ENCODE data around the gene ZEB1. TPM values are rescaled to one million over a fixed set of nuclear protein-coding genes. Genes with fewer than 3 reads are reported as not detected.
"Not testable (repeated sequence)": the region's sequence is repeated elsewhere in the genome, so short reads cannot be mapped to it uniquely, and the experiment has no call there.

Gene ZEB1
- total and polyA plus RNA-seq, 2 donors: 17.8 to 71.5 TPM

DNA sequence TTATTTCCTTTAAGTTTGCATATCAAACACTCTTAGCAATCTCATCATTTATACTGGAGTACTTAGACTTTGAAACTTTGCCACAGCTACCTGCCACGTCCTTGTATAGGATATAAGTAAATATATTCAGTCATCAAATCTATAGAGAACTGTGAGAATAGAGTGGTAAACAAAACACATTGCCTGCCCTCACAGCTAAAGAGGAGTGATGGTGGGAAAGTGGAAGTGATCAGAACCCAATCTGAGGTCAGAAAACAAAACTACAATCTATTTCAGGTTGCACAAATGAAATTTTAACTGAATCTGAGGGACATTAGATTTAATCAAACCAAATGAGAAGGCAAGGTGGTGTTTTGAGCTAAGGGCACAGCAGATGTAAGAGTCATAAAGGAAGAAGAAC lies 74.8 kb downstream of the ZEB1 start:
- Histone ChIP-seq H3K4me1 (ENCODE audit: control insufficient read depth in 2 of 2, insufficient read depth in 2 of 2, low read length in 2 of 2) (no peaks in the 10 kb centered on the region), H3K27ac (ENCODE audit: low read depth in 1 of 2, low read length in 1 of 2) (no peak overlapping the region), H3K36me3 (ENCODE audit: control insufficient read depth in 2 of 2, insufficient read depth in 2 of 2, low read length in 1 of 2) (peaks cover 4 to 22% of the 10 kb centered on the region in 2 donors), H3K4me3 (ENCODE audit: low read length in 2 of 2) (no peak overlapping the region), H3K9me3 (ENCODE audit: control insufficient read depth in 2 of 2, insufficient read depth in 1 of 2, low read length in 1 of 2) (no peaks in the 10 kb centered on the region), H3K27me3 (ENCODE audit: control insufficient read depth in 2 of 2, insufficient read depth in 1 of 2, low read length in 1 of 2) (no peaks in the 10 kb centered on the region)
- no peak for DNase-seq (ENCODE audit: low read depth in 6 of 9, low spot score in 9 of 9)
- WGBS: 99% methylated on average over 1 of the region's 1 CpG

DNA sequence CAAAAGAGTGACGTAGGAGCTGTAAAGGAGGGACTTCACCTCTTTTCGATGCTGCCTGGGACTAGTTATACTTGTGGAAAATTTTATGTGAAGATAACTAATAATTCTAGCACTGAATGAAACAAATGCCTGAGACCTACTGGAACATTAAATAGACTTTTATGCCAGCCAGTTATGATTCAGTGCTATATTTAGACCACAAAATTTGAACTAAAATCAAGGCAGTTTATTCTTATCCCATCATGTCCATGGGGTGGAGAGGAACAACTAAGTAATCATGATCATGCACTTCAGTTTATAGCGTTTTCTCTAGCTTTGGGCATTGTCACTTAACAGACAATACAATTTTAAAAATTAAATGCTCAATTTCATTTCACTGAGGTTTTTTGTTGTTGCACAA lies 76.7 kb downstream of the ZEB1 start:
- H3K4me1 ChIP-seq (ENCODE audit: control insufficient read depth in 2 of 2, insufficient read depth in 2 of 2, low read length in 2 of 2): no peaks in the 10 kb centered on the region
- H3K27ac ChIP-seq (ENCODE audit: low read depth in 1 of 2, low read length in 1 of 2): no peak overlapping the region
- DNase-seq (ENCODE audit: low read depth in 6 of 9, low spot score in 9 of 9): no peak
- 92% methylated on average over 3 of the region's 3 CpGs for WGBS
- H3K4me3 ChIP-seq (ENCODE audit: low read length in 2 of 2): no peak overlapping the region
- H3K36me3 ChIP-seq (ENCODE audit: control insufficient read depth in 2 of 2, insufficient read depth in 2 of 2, low read length in 1 of 2): peaks cover 4 to 10% of the 10 kb centered on the region in 2 donors
- H3K9me3 ChIP-seq (ENCODE audit: control insufficient read depth in 2 of 2, insufficient read depth in 1 of 2, low read length in 1 of 2): no peaks in the 10 kb centered on the region
- no peaks in the 10 kb centered on the region for H3K27me3 ChIP-seq (ENCODE audit: control insufficient read depth in 2 of 2, insufficient read depth in 1 of 2, low read length in 1 of 2)

GRCh38 chr10:31396376-31396775 lies 77.4 kb downstream of the ZEB1 start:
- Histone ChIP-seq H3K9me3 (ENCODE audit: control insufficient read depth in 2 of 2, insufficient read depth in 1 of 2, low read length in 1 of 2) (no peaks in the 10 kb centered on the region), H3K27me3 (ENCODE audit: control insufficient read depth in 2 of 2, insufficient read depth in 1 of 2, low read length in 1 of 2) (no peaks in the 10 kb centered on the region), H3K4me1 (ENCODE audit: control insufficient read depth in 2 of 2, insufficient read depth in 2 of 2, low read length in 2 of 2) (peaks cover 0 to 2% of the 10 kb centered on the region in 2 donors), H3K4me3 (ENCODE audit: low read length in 2 of 2) (no peak overlapping the region), H3K27ac (ENCODE audit: low read depth in 1 of 2, low read length in 1 of 2) (no peak overlapping the region), H3K36me3 (ENCODE audit: control insufficient read depth in 2 of 2, insufficient read depth in 2 of 2, low read length in 1 of 2) (peaks cover 0 to 5% of the 10 kb centered on the region in 2 donors)
- DNase-seq (ENCODE audit: low read depth in 6 of 9, low spot score in 9 of 9): no peak

- no peak for DNase-seq (ENCODE audit: low read depth in 6 of 9, low spot score in 9 of 9)
- H3K27ac ChIP-seq (ENCODE audit: low read depth in 1 of 2, low read length in 1 of 2): no peak overlapping the region
- H3K4me1 ChIP-seq (ENCODE audit: control insufficient read depth in 2 of 2, insufficient read depth in 2 of 2, low read length in 2 of 2): peaks cover 0 to 3% of the 10 kb centered on the region in 2 donors
- no peak overlapping the region for H3K4me3 ChIP-seq (ENCODE audit: low read length in 2 of 2)
- H3K27me3 ChIP-seq (ENCODE audit: control insufficient read depth in 2 of 2, insufficient read depth in 1 of 2, low read length in 1 of 2): no peaks in the 10 kb centered on the region
- WGBS: 96% methylated on average over 1 of the region's 1 CpG
- no peaks in the 10 kb centered on the region for H3K9me3 ChIP-seq (ENCODE audit: control insufficient read depth in 2 of 2, insufficient read depth in 1 of 2, low read length in 1 of 2)
- H3K36me3 ChIP-seq (ENCODE audit: control insufficient read depth in 2 of 2, insufficient read depth in 2 of 2, low read length in 1 of 2): peaks cover 0 to 5% of the 10 kb centered on the region in 2 donors
Measured at GRCh38 chr10:31397852-31398251, 78.8 kb downstream of the ZEB1 start.

DNA sequence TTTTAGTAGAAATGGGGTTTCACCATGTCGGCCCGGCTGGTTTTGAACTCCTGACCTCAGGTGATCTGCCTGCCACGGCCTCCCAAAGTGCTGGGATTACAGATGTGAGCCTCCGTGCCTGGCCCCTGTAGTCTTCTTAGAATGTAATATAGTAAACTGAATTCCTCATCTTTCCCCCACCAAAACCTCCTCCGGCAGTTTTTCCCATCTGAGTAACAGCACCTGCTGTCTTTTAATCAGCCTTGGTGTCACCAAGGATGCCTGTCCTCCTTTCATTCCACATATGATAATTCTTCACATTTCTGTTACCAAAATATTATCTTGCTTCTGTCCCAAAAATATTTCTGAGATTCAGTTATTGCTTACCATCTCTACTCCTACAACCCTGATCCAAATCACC lies 80.2 kb downstream of the ZEB1 start:
- WGBS: 97% methylated on average over 5 of the region's 5 CpGs
- Histone ChIP-seq H3K4me3 (ENCODE audit: low read length in 2 of 2) (no peak overlapping the region), H3K9me3 (ENCODE audit: control insufficient read depth in 2 of 2, insufficient read depth in 1 of 2, low read length in 1 of 2) (no peaks in the 10 kb centered on the region), H3K36me3 (ENCODE audit: control insufficient read depth in 2 of 2, insufficient read depth in 2 of 2, low read length in 1 of 2) (peaks cover 0 to 5% of the 10 kb centered on the region in 2 donors), H3K27me3 (ENCODE audit: control insufficient read depth in 2 of 2, insufficient read depth in 1 of 2, low read length in 1 of 2) (no peaks in the 10 kb centered on the region), H3K27ac (ENCODE audit: low read depth in 1 of 2, low read length in 1 of 2) (no peak overlapping the region), H3K4me1 (ENCODE audit: control insufficient read depth in 2 of 2, insufficient read depth in 2 of 2, low read length in 2 of 2) (peaks cover 0 to 3% of the 10 kb centered on the region in 2 donors)
- no peak for DNase-seq (ENCODE audit: low read depth in 6 of 9, low spot score in 9 of 9)

GRCh38 chr10:31399631-31400030 lies 80.6 kb downstream of the ZEB1 start:
- no peak overlapping the region for H3K4me3 ChIP-seq (ENCODE audit: low read length in 2 of 2)
- DNase-seq (ENCODE audit: low read depth in 6 of 9, low spot score in 9 of 9): no peak
- peaks cover 0 to 3% of the 10 kb centered on the region in 2 donors for H3K36me3 ChIP-seq (ENCODE audit: control insufficient read depth in 2 of 2, insufficient read depth in 2 of 2, low read length in 1 of 2)
- H3K9me3 ChIP-seq (ENCODE audit: control insufficient read depth in 2 of 2, insufficient read depth in 1 of 2, low read length in 1 of 2): no peaks in the 10 kb centered on the region
- no peak overlapping the region for H3K27ac ChIP-seq (ENCODE audit: low read depth in 1 of 2, low read length in 1 of 2)
- H3K27me3 ChIP-seq (ENCODE audit: control insufficient read depth in 2 of 2, insufficient read depth in 1 of 2, low read length in 1 of 2): no peaks in the 10 kb centered on the region
- H3K4me1 ChIP-seq (ENCODE audit: control insufficient read depth in 2 of 2, insufficient read depth in 2 of 2, low read length in 2 of 2): peaks cover 0 to 3% of the 10 kb centered on the region in 2 donors

DNA sequence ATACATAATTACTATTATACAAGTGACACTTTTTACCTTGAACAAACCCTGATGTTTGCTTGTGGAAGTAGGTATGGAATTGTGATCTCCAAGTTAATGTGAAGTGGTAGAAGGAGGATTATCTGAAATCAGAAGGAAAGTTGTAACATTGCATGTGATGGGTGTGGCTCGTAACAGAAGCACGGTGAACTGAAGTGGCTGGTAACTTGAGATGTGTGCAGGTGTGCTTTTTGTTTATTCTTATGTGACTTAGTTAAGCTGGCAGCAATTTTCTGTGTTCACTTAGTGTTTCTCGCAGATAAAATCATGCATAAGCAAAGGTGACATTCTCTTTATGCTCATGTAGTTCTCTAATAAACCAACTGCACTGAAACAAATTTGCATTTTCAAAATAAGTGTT lies 82.3 kb downstream of the ZEB1 start:
- Histone ChIP-seq H3K9me3 (ENCODE audit: control insufficient read depth in 2 of 2, insufficient read depth in 1 of 2, low read length in 1 of 2) (no peaks in the 10 kb centered on the region), H3K27me3 (ENCODE audit: control insufficient read depth in 2 of 2, insufficient read depth in 1 of 2, low read length in 1 of 2) (no peaks in the 10 kb centered on the region), H3K4me1 (ENCODE audit: control insufficient read depth in 2 of 2, insufficient read depth in 2 of 2, low read length in 2 of 2) (peaks cover 0 to 3% of the 10 kb centered on the region in 2 donors), H3K4me3 (ENCODE audit: low read length in 2 of 2) (no peak overlapping the region), H3K36me3 (ENCODE audit: control insufficient read depth in 2 of 2, insufficient read depth in 2 of 2, low read length in 1 of 2) (no peaks in the 10 kb centered on the region), H3K27ac (ENCODE audit: low read depth in 1 of 2, low read length in 1 of 2) (peak overlapping the region in 1 of 2 donors; percentile 66)
- WGBS: 41% methylated on average over 3 of the region's 3 CpGs
- peak in 7 of 9 donors; percentile 4 to 55 (median 18) for DNase-seq (ENCODE audit: low read depth in 6 of 9, low spot score in 9 of 9)

- Histone ChIP-seq H3K36me3 (ENCODE audit: control insufficient read depth in 2 of 2, insufficient read depth in 2 of 2, low read length in 1 of 2) (no peaks in the 10 kb centered on the region), H3K4me1 (ENCODE audit: control insufficient read depth in 2 of 2, insufficient read depth in 2 of 2, low read length in 2 of 2) (peaks cover 0 to 3% of the 10 kb centered on the region in 2 donors), H3K9me3 (ENCODE audit: control insufficient read depth in 2 of 2, insufficient read depth in 1 of 2, low read length in 1 of 2) (no peaks in the 10 kb centered on the region), H3K27ac (ENCODE audit: low read depth in 1 of 2, low read length in 1 of 2) (no peak overlapping the region), H3K4me3 (ENCODE audit: low read length in 2 of 2) (no peak overlapping the region), H3K27me3 (ENCODE audit: control insufficient read depth in 2 of 2, insufficient read depth in 1 of 2, low read length in 1 of 2) (no peaks in the 10 kb centered on the region)
- DNase-seq (ENCODE audit: low read depth in 6 of 9, low spot score in 9 of 9): no peak
Measured at GRCh38 chr10:31404640-31405039, 85.6 kb downstream of the ZEB1 start.

DNA sequence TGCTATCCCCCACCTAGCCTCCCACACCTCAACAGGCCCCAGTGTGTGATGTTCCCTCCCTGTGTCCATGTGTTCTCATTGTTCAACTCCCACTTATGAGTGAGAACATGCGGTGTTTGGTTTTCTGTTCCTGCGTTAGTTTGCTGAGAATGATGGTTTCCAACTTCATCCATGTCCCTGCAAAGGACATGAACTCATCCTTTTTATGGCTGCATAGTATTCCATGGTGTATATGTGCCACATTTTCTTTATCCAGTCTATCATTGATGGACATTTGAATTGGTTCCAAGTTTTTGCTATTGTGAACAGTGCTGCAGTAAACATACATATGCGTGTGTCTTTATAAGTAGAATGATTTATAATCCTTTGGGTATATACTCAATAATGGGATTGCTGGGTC lies 86.8 kb downstream of the ZEB1 start:
- H3K4me3 ChIP-seq (ENCODE audit: low read length in 2 of 2); H3K4me1 ChIP-seq (ENCODE audit: control insufficient read depth in 2 of 2, insufficient read depth in 2 of 2, low read length in 2 of 2); H3K27ac ChIP-seq (ENCODE audit: low read depth in 1 of 2, low read length in 1 of 2); H3K9me3 ChIP-seq (ENCODE audit: control insufficient read depth in 2 of 2, insufficient read depth in 1 of 2, low read length in 1 of 2); DNase-seq (ENCODE audit: low read depth in 6 of 9, low spot score in 9 of 9); H3K27me3 ChIP-seq (ENCODE audit: control insufficient read depth in 2 of 2, insufficient read depth in 1 of 2, low read length in 1 of 2); H3K36me3 ChIP-seq (ENCODE audit: control insufficient read depth in 2 of 2, insufficient read depth in 2 of 2, low read length in 1 of 2): not testable (repeated sequence)
- WGBS: 87% methylated on average over 3 of the region's 3 CpGs

DNA sequence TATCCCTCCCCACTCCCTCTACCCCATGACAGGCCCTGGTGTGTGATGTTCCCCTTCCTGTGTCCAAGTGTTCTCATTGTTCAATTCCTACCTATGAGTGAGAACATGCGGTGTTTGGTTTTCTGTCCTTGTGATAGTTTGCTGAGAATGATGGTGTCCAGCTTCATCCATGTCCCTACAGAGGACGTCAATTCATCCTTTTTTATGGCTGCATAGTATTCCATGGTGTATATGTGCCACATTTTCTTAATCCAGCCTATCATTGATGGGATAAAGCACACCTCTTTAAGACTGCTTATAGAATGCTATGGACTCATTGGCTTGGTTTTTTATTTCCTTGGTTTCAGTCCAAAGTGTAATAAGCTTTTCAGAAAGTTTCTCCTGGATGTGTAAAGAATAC lies 93.4 kb downstream of the ZEB1 start:
- not testable (repeated sequence) for DNase-seq (ENCODE audit: low read depth in 6 of 9, low spot score in 9 of 9); H3K36me3 ChIP-seq (ENCODE audit: control insufficient read depth in 2 of 2, insufficient read depth in 2 of 2, low read length in 1 of 2); H3K27ac ChIP-seq (ENCODE audit: low read depth in 1 of 2, low read length in 1 of 2); H3K9me3 ChIP-seq (ENCODE audit: control insufficient read depth in 2 of 2, insufficient read depth in 1 of 2, low read length in 1 of 2); H3K27me3 ChIP-seq (ENCODE audit: control insufficient read depth in 2 of 2, insufficient read depth in 1 of 2, low read length in 1 of 2); H3K4me1 ChIP-seq (ENCODE audit: control insufficient read depth in 2 of 2, insufficient read depth in 2 of 2, low read length in 2 of 2); H3K4me3 ChIP-seq (ENCODE audit: low read length in 2 of 2)
- WGBS: 95% methylated on average over 2 of the region's 2 CpGs

All from thymus (tissue), 11 donors.